ENCODE data around the gene ILRUN. TPM values are rescaled to one million over a fixed set of nuclear protein-coding genes. Genes with fewer than 3 reads are reported as not detected.

Gene ILRUN
- total RNA-seq, 1 experiment from 2014 or later: 62.8 TPM

- ATAC-seq (no peak), DNase-seq (ENCODE audit: low read depth, low spot score) (no peak)
- Histone ChIP-seq H3K27ac (ENCODE audit: low read length) (no peak overlapping the region), H3K36me3 (ENCODE audit: control insufficient read depth, insufficient read depth, low read length) (no peaks in the 10 kb centered on the region), H3K27me3 (ENCODE audit: control insufficient read depth, insufficient read depth, low read length) (no peaks in the 10 kb centered on the region), H3K4me1 (ENCODE audit: control insufficient read depth, insufficient read depth, low read length) (0 out of 2 replicates have a peak, but pooled peaks cover 6% of the 10 kb centered on the region), H3K4me3 (ENCODE audit: low read depth in 2 of 2, low read length in 2 of 2) (no peak overlapping the region), H3K9me3 (ENCODE audit: control insufficient read depth, insufficient read depth, low read depth, low read length) (no peaks in the 10 kb centered on the region)
- ChIA-PET CTCF (no interaction called here), POLR2A (no interaction called here)
- in situ Hi-C loops (cut with HindIII; ENCODE audit: low pct_unique_long_range_greater_than_20kb, low sequenced_read_pairs) (no loop called here), intact Hi-C loops (cut with micrococcal nuclease; ENCODE audit: unreplicated experiment) (no loop called here)
- TF ChIP-seq REST (IDR thresholded peaks at IDR 0.05; ENCODE audit: insufficient read depth in 1 of 2, low read depth in 2 of 2, low read length in 1 of 2): no peak
- no peak for TF ChIP-seq SIN3A (IDR thresholded peaks at IDR 0.05; ENCODE audit: borderline replicate concordance, insufficient read depth, low read depth, low read length)
- TF ChIP-seq TCF7L2 (IDR thresholded peaks at IDR 0.05; ENCODE audit: low read depth, low read length): no peak
- TF ChIP-seq CTCF (IDR thresholded peaks at IDR 0.05): no peak
- no peak for TF ChIP-seq POLR2AphosphoS5 (IDR thresholded peaks at IDR 0.05; ENCODE audit: low read depth, low read length)
- no TSS peak for BruUV-seq (replicated peaks)
These were observed 7.6 kb downstream of the ILRUN start for GRCh38 chr6:34688956-34689355.

GRCh38 chr6:34684919-34685318, 11.6 kb downstream of the ILRUN start:
- H3K9me3 ChIP-seq (ENCODE audit: control insufficient read depth, insufficient read depth, low read depth, low read length): no peaks in the 10 kb centered on the region
- ChIA-PET CTCF (no interaction called here), POLR2A (no interaction called here)
- no peaks in the 10 kb centered on the region for H3K36me3 ChIP-seq (ENCODE audit: control insufficient read depth, insufficient read depth, low read length)
- BruUV-seq (replicated peaks): no TSS peak
- no peak for DNase-seq (ENCODE audit: low read depth, low spot score)
- H3K4me3 ChIP-seq (ENCODE audit: low read depth in 2 of 2, low read length in 2 of 2): no peak overlapping the region
- intact Hi-C loops (cut with micrococcal nuclease; ENCODE audit: unreplicated experiment): no loop called here
- in situ Hi-C loops (cut with HindIII; ENCODE audit: low pct_unique_long_range_greater_than_20kb, low sequenced_read_pairs): no loop called here
- H3K4me1 ChIP-seq (ENCODE audit: control insufficient read depth, insufficient read depth, low read length): peaks cover 16% of the 10 kb centered on the region
- ATAC-seq: no peak
- TF ChIP-seq CTCF (IDR thresholded peaks at IDR 0.05) (no peak), SIN3A (IDR thresholded peaks at IDR 0.05; ENCODE audit: borderline replicate concordance, insufficient read depth, low read depth, low read length) (no peak), POLR2AphosphoS5 (IDR thresholded peaks at IDR 0.05; ENCODE audit: low read depth, low read length) (no peak), TCF7L2 (IDR thresholded peaks at IDR 0.05; ENCODE audit: low read depth, low read length) (no peak), REST (IDR thresholded peaks at IDR 0.05; ENCODE audit: insufficient read depth in 1 of 2, low read depth in 2 of 2, low read length in 1 of 2) (no peak)
- H3K27me3 ChIP-seq (ENCODE audit: control insufficient read depth, insufficient read depth, low read length): no peaks in the 10 kb centered on the region
- H3K27ac ChIP-seq (ENCODE audit: low read length): no peak overlapping the region

All from Panc1 (cell line).